ENCODE results near the gene ELK1. TPM values are rescaled to one million over a fixed set of nuclear protein-coding genes. Genes with fewer than 3 reads are reported as not detected.

Gene ELK1
- total RNA-seq, 1 experiment from 2014 or later: 49.7 TPM

DNA sequence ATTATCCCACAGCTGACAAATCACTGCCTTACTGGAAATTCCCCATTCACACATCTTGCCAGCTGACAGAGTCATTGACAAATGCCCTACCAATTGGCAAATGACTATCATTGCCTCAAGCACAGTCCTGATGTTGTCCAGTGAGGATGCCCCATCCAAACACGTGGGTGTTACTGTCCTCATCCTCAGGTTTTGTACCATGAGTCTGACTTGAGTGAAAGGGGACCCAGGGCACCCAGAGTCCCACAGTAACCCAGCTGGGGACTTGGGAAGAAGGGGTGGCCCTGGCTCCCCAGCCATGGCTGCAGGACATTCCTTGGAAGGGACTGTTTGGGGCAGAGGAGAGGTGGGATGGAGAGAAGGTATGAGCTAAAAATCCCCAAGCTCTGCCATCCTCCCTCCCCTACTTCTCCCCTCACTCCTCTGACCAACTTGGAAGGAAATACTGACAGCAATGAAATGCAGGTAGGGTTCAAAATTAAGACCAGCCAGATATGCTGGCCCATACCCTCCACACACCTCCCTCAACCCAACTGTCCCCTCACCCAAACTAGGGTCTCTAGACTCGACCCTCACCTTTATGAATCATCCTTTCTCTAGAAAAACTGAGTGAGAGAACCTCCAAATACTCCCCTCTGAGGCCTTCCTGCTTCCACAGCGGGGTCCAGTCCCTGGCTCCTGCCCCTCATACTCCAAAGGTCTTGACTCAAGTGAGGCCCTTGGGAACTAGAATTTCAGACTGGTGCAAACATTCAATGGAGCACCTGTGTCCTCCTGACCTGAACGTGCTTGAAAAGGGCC, 63.1 kb downstream of the ELK1 start:
- no peaks in the 10 kb centered on the region for H3K27me3 ChIP-seq (replicated peaks; ENCODE audit: insufficient read depth, low read depth, low read length, poor library complexity)
- intact Hi-C loops (cut with micrococcal nuclease; ENCODE audit: unreplicated experiment): no loop called here
- H3K36me3 ChIP-seq (ENCODE audit: insufficient read depth, low read length, poor library complexity, severe bottlenecking): peaks cover 9% of the 10 kb centered on the region
- CTCF ChIA-PET: no interaction called here
- H3K27ac ChIP-seq (ENCODE audit: low read depth, low read length, poor library complexity, severe bottlenecking): no peak overlapping the region
- no peaks in the 10 kb centered on the region for H3K9me3 ChIP-seq (ENCODE audit: low read depth, low read length, poor library complexity, severe bottlenecking)
- no peak overlapping the region for H3K4me3 ChIP-seq (ENCODE audit: low read depth, low read length, poor library complexity, severe bottlenecking)
- POLR2A ChIA-PET (ENCODE audit: low non-redundant PET): no interaction called here
- BruUV-seq (replicated peaks): no TSS peak
- no peak for DNase-seq (ENCODE audit: low spot score)
- no peak for TF ChIP-seq CTCF (conservative IDR thresholded peaks at IDR 0.05; ENCODE audit: low read depth, low read length)
- no peak for TF ChIP-seq EZH2 (IDR thresholded peaks at IDR 0.05; ENCODE audit: borderline replicate concordance, low read depth, low read length, poor library complexity, severe bottlenecking)
- H3K4me1 ChIP-seq (ENCODE audit: insufficient read depth, low read length, poor library complexity, severe bottlenecking): peaks cover 12% of the 10 kb centered on the region

DNA sequence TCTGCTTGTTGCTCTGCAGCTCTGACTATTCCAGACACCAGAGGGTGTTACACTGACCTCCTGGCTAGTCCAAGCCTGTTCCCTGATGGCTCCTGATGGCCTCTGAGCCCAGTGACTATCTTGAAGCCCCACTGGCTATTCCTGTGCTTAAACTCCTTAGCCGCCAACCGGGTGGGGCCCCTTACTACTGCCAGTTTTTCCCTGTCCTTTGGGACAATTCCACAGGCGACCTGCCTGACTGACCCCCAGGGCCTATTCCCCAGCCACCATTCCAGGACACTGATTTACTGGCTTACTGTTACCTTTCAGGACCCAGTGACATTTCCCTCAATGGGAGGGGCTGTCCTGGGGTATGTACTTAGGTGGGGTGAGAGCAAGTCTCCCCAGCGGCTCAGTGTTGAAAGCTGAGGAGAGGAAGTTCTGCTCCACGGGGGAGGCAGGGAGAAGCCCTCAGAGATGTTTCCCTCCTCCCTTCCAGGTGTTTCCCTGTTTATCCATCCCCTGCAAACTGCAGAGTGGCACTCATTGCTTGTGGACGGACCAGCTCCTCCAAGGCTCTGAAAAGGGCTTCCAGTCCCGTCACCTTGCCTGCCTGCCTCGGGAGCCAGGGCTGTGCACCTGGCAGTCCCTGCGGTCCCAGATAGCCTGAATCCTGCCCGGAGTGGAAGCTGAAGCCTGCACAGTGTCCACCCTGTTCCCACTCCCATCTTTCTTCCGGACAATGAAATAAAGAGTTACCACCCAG, 64.1 kb downstream of the ELK1 start:
- intact Hi-C loops (cut with micrococcal nuclease; ENCODE audit: unreplicated experiment): no loop called here

More for the DNA sequence above, 64.1 kb downstream of the ELK1 start:
- TF ChIP-seq CTCF (conservative IDR thresholded peaks at IDR 0.05; ENCODE audit: low read depth, low read length) (no peak), EZH2 (IDR thresholded peaks at IDR 0.05; ENCODE audit: borderline replicate concordance, low read depth, low read length, poor library complexity, severe bottlenecking) (no peak)
- H3K4me1 ChIP-seq (ENCODE audit: insufficient read depth, low read length, poor library complexity, severe bottlenecking): peaks cover 12% of the 10 kb centered on the region
- H3K4me3 ChIP-seq (ENCODE audit: low read depth, low read length, poor library complexity, severe bottlenecking): no peak overlapping the region
- ChIA-PET POLR2A (ENCODE audit: low non-redundant PET) (no interaction called here), CTCF (no interaction called here)
- peaks cover 9% of the 10 kb centered on the region for H3K36me3 ChIP-seq (ENCODE audit: insufficient read depth, low read length, poor library complexity, severe bottlenecking)
- no peaks in the 10 kb centered on the region for H3K27me3 ChIP-seq (replicated peaks; ENCODE audit: insufficient read depth, low read depth, low read length, poor library complexity)
- no peak for DNase-seq (ENCODE audit: low spot score)
- H3K9me3 ChIP-seq (ENCODE audit: low read depth, low read length, poor library complexity, severe bottlenecking): no peaks in the 10 kb centered on the region
- no TSS peak for BruUV-seq (replicated peaks)
- H3K27ac ChIP-seq (ENCODE audit: low read depth, low read length, poor library complexity, severe bottlenecking): no peak overlapping the region

Small RNAs within 50 kb of the gene (microRNA-seq; reads per million reads assigned to microRNA genes)
- 0.81 reads per million for gene MIR4769

Other genes starting within 250 kb of the ELK1 start
- gene ZNF41, start 167.3 kb downstream of the ELK1 start, total RNA-seq (2021): 6.4 and 6.8 TPM in 2 replicates
- gene ARAF, start 89.4 kb downstream of the ELK1 start, total RNA-seq (2021): 60.0 and 60.9 TPM in 2 replicates
- gene TIMP1, start 68.1 kb downstream of the ELK1 start, total RNA-seq (2021): 386 and 471 TPM in 2 replicates
- 8.1 and 9.2 TPM in 2 replicates for gene SYN1, start 30.7 kb downstream of the ELK1 start, total RNA-seq (2021)
- gene CFP, start 20.6 kb downstream of the ELK1 start, total RNA-seq (2021): 1.9 and 2.3 TPM in 2 replicates
- 88.1 and 110 TPM in 2 replicates for gene UXT, start 8.6 kb upstream of the ELK1 start, total RNA-seq (2021)
- 11.2 and 12.3 TPM in 2 replicates for gene ZNF81, start 186.3 kb upstream of the ELK1 start, total RNA-seq (2021)

Data from A673 (cell line).